Fibroblast of mammary gland (primary cell): Measurements from ENCODE around the gene XAB2.

Experiments used
- DNase-seq: peaks from one replicate; pipeline ENCODE4 v3.0.0-alpha.2; 2010; ENCODE audit warnings: low read depth
- H3K4me3 ChIP-seq: 2 replicates; pipeline ENCODE4 v1.5.1; 2011; ENCODE audit warnings: low read depth, mild to moderate bottlenecking, low read length, moderate library complexity; ENCODE audit not compliant: control insufficient read depth
- TF ChIP-seq, protein P1 (sequence below): conservative IDR thresholded peaks from 2 replicates; pipeline ENCODE4 v1.5.1; 2011; ENCODE audit warnings: low read depth, low read length, inconsistent platforms; ENCODE audit not compliant: control insufficient read depth, insufficient read depth

XAB2 gene

GRCh38 chr19:7629347-7630054 lies at the start of gene XAB2, which contains the start of gene PET100:
TSS of gene XAB2 (minus strand) at chr19:7629545. CDS start at chr19:7629527, 18 bp downstream.
TSS of gene PET100 (plus strand) at chr19:7629793. CDS start at chr19:7629834, 41 bp downstream.
- TF ChIP-seq, protein P1, sequence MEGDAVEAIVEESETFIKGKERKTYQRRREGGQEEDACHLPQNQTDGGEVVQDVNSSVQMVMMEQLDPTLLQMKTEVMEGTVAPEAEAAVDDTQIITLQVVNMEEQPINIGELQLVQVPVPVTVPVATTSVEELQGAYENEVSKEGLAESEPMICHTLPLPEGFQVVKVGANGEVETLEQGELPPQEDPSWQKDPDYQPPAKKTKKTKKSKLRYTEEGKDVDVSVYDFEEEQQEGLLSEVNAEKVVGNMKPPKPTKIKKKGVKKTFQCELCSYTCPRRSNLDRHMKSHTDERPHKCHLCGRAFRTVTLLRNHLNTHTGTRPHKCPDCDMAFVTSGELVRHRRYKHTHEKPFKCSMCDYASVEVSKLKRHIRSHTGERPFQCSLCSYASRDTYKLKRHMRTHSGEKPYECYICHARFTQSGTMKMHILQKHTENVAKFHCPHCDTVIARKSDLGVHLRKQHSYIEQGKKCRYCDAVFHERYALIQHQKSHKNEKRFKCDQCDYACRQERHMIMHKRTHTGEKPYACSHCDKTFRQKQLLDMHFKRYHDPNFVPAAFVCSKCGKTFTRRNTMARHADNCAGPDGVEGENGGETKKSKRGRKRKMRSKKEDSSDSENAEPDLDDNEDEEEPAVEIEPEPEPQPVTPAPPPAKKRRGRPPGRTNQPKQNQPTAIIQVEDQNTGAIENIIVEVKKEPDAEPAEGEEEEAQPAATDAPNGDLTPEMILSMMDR = no peak
- peak; percentile 99 for DNase-seq
- peak within 1 kb of the TSS; percentile 100 for H3K4me3 ChIP-seq

- TF ChIP-seq, protein P1 = no peak
Observed at GRCh38 chr19:7677669-7678311, 48.4 kb upstream of the XAB2 start.

DNA sequence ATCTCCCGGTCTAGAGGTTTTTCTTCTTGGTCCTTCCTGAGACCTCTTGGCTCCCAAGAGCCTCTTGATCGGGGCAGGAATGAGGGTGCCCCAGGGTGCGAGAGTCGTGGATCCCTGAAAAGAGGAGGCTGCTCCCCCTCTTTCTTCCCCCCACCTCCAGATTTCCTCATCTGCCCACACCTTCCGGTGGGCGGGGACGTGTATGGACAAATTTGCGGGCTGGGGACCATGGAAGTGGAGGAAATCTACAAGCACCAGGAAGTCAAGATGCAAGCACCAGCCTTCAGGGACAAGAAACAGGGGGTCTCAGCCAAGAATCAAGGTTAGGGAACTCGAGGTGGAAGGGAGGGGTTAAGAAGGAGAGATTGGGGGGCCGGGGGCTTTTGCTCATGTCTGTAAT lies 47.5 kb upstream of the XAB2 start, which contains the start of gene MCEMP1:
TSS of gene MCEMP1 (plus strand) at position 237 of the 400 bp plus-strand sequence. CDS start at position 268, 31 bp downstream.
- no peak within 1 kb of the TSS for H3K4me3 ChIP-seq
- no peak for DNase-seq
- TF ChIP-seq, protein P1 = no peak

More at GRCh38 chr19:7677669-7678311, 48.4 kb upstream of the XAB2 start:
- H3K4me3 ChIP-seq = no peak overlapping the region
- DNase-seq = no peak

DNA sequence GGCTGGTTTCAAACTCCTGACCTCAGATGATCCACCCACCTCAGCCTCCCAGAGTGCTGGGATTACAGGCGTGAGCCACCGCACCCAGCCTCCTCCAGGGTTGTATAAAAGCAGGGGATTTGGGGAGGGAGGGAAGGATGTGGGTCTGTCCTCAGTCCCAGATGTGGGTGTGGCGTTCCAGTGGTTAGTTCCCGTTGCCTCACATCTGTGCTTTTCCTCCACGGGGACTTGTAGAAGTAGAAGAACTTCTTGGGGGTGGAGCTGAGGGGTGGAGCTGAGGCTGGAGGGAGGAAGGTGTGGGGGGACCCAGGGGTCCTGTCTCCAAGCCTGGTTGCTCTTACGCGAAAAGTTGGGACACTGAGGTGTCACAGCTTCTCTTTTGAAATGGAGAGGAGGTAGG lies 47.0 kb upstream of the XAB2 start:
- no peak overlapping the region for H3K4me3 ChIP-seq
- TF ChIP-seq, protein P1 = no peak

GRCh38 chr19:7674010-7675005 lies 45.0 kb upstream of the XAB2 start:
- H3K4me3 ChIP-seq = no peak overlapping the region
- DNase-seq = peak; percentile 84
- TF ChIP-seq, protein P1 = no peak

More for the DNA sequence above, 47.0 kb upstream of the XAB2 start:
- DNase-seq = no peak

GRCh38 chr19:7672522-7672921 lies 43.2 kb upstream of the XAB2 start:
- TF ChIP-seq, protein P1 = no peak
- no peak for DNase-seq
- H3K4me3 ChIP-seq = no peak overlapping the region
